Prostate gland (tissue), 2 donors: ENCODE measurements around the gene FOXP1.

Experiments used
- CTCF ChIP-seq, 4 experiments: fragments of 200-600 bp in 2 of 4; fragments of 450-650 bp in 2 of 4; sonication (generic) in 2 of 4; IDR thresholded peaks; 1 replicate in 3 of 4; 2 replicates in 1 of 4; pipeline ENCODE4 v1.5.1; 2016 to 2019; ENCODE audit warnings: antibody characterized with exemption in 4 of 4, mild to moderate bottlenecking in 2 of 4, moderate library complexity in 2 of 4
- POLR2A ChIP-seq: fragments of 450-650 bp; IDR thresholded peaks from one replicate; pipeline ENCODE4 v1.6.1; 2016; ENCODE audit warnings: antibody characterized with exemption, mild to moderate bottlenecking

- TF ChIP-seq CTCF (IDR thresholded peaks at IDR 0.05), result no peak
- TF ChIP-seq POLR2A, result no peak
These were observed 216.4 kb downstream of the FOXP1 start for GRCh38 chr3:71366988-71367604.
